ENCODE data around the gene SLC39A12. TPM values are rescaled to one million over a fixed set of nuclear protein-coding genes. Genes with fewer than 3 reads are reported as not detected.

The SLC39A12 gene
- total RNA-seq, 1 donor from 2014 or later, result not detected

GRCh38 chr10:18043148-18044006, 91.7 kb downstream of the SLC39A12 start:
- DNase-seq (ENCODE audit: low read depth), result no peak

- no peak for DNase-seq (ENCODE audit: low read depth)
Measured at GRCh38 chr10:18044976-18045720, 93.4 kb downstream of the SLC39A12 start.

DNA sequence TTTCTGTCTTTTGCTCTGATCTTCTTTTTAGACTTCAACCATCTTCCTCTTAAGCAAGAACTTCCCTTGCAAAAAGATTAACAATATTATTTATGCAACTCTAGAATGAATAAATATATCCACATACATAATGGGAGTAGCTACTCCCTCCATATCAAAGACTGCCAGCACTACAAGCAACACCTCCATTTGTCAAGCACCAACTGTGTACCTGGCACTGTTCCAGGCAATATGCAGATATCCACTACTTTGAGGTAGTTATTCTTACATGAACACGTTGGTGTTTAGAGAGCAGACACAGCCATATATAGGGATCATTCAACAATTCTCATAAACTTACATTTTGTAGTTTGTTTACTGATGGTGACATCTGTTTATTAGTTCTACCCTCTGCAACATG, 104.9 kb downstream of the SLC39A12 start:
- DNase-seq (ENCODE audit: low read depth), result no peak

DNA sequence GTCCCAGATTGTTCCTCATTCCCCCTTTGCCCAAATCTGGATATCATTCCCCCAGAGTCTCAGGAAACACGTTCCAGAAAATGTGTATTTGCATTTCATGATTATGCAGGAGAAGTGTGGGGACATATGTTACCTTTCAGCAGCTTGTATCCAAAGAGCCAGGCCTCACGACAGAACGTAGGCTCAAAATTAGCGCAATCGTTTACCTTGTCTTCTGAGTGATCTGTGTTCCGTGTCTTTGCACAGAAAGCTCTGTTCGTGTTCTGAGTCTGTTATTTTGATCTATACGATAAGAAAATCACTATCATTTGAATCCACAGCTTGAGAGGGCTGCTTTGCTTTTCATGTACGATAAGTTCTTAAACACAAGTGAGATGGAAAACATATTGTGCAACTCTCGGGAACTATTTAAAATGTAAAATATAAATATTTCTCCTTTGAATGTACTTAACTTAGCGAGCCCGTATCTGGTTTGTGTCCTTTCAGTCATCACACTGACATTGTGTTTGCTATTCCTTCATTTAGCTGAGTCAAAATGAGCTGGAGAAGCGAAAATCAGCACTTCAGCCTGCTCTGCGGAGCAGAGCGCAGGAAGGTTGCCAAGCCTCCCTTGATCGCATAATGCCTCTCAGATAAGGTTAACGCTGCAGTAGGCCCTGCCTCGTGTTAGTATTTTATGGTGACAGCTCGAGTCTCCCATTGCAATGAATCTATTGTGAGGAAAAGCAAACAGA, 108.3 kb downstream of the SLC39A12 start:
- DNase-seq (ENCODE audit: low read depth), result no peak

- DNase-seq (ENCODE audit: low read depth), result no peak
Measured at GRCh38 chr10:18066947-18067346, 115.2 kb downstream of the SLC39A12 start.

- DNase-seq (ENCODE audit: low read depth), result no peak
Measured at GRCh38 chr10:18068401-18068800, 116.7 kb downstream of the SLC39A12 start.

- no peak for DNase-seq (ENCODE audit: low read depth)
Measured at GRCh38 chr10:18071591-18071990, 119.9 kb downstream of the SLC39A12 start.

DNA sequence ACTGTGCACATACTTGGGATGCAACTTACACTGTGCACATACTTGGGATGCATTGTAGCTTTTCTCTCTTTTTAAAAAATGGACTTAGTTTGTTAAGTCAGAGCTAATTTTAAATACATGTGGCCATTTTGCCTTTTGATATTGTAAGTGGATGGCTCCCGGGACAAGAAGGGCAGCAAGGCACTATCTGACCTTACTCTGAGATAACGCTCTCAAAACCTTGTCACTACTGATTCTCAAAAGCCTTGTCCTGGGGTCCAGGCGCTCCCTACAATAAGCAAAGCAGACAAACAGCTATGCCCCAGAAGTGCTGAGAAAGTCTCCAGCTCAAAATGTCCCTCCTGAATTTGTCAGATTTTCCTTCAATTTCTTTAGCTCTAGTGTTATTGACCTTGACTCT, 121.6 kb downstream of the SLC39A12 start:
- no peak for DNase-seq (ENCODE audit: low read depth)

DNA sequence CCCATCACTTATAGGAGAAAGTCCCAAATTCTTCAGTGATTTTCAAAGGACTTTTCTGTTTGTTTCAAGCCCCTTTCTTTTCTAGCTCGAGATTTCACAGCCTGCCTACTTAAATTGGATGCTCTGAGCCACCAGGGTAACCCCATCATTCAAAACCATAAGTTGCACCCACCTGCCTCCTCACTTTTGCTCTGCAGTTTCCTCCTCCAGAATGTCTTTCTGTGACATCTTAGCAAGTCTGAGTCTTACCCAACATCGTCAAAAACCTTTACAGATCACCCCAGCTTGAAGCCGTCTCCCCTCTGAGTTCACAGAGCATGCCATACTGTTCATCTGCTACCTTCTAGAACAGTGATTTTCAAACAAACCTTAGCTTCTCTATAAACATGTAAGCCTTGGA, 124.2 kb downstream of the SLC39A12 start:
- DNase-seq (ENCODE audit: low read depth), result no peak

- DNase-seq (ENCODE audit: low read depth), result no peak
Measured at GRCh38 chr10:18079665-18080295, 128.1 kb downstream of the SLC39A12 start.

- DNase-seq (ENCODE audit: low read depth), result no peak
Measured at GRCh38 chr10:18082381-18082780, 130.7 kb downstream of the SLC39A12 start.

DNA sequence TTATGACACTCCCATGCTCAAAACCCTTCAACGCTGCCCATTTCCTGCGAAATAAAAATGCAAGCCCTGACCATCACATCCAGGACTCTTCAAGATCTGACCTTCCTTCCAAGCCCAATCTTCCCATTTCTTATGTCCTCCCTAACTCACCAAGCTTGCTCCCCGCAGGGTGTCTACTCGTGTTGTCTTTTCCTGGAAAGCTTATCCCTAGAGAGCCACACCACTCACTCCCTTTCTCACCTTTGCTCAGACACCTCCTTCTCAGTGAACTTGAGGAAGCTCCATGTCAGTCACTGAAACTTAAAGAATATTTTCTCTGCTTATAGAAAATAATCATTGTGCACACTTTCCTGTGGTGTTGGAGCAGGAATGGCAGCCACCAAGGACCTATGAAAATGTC, 134.1 kb downstream of the SLC39A12 start:
- DNase-seq (ENCODE audit: low read depth), result no peak

GRCh38 chr10:18086746-18087145, 135.0 kb downstream of the SLC39A12 start:
- no peak for DNase-seq (ENCODE audit: low read depth)

- DNase-seq (ENCODE audit: low read depth), result no peak
Measured at GRCh38 chr10:18087355-18087754, 135.6 kb downstream of the SLC39A12 start.

Other genes starting within 250 kb of the SLC39A12 start
- 0.13 and 0.31 TPM in 2 replicates for gene TMEM236, start 199.7 kb upstream of the SLC39A12 start, total RNA-seq
- 0.05 TPM in 2 replicates for gene MRC1, start 142.6 kb upstream of the SLC39A12 start, total RNA-seq
- gene CACNB2, start 188.5 kb downstream of the SLC39A12 start, total RNA-seq, result not detected in 2 replicates

Measured in myocyte (in vitro differentiated cells).